Measurements from ENCODE around the gene PRR30. TPM values are rescaled to one million over a fixed set of nuclear protein-coding genes. Genes with fewer than 3 reads are reported as not detected.
"Not testable (repeated sequence)": the region's sequence is repeated elsewhere in the genome, so short reads cannot be mapped to it uniquely, and the experiment has no call there.

The PRR30 gene
- total RNA-seq, 1 donor = not detected

DNA sequence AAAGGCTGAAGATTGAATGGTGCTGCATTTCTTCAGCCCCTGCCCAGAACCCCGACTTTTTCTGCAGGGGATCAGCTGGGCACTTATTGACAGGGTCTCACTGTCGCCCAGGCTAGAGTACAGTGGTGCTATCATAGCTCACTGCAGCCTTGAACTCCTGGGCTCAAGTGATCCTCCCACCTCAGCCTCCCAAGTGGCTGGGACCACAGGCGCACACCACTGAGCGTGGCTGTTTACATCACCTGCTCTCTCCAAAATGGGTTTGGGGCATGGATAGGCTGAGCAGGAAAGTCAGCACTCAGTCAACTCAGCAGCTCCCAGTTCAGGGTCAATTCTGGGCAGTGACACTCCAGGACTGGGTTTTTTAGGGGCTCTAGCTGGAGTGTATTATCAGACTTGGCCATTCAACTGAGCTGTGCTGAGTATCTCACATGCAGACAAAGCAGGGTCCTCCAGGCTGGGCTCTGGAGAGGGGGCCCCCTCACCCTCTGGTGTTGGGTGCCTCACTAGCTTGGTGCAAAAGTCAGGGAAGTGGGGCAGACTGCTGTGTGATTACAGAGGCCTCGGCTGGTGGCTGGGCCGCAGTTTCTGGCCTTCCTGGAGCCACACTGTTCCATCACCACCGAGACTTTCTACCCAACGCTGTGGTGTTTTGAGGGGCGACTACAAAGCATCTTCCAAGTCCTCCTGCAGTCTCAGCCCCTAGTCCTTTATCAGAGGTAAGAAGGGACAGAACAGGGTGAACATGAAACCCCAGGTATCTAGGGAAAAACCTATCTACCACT is 11.1 kb downstream of the PRR30 start:
- H3K4me3 ChIP-seq (ENCODE audit: low read depth, low read length) = no peak overlapping the region
- TF ChIP-seq, protein P1, sequence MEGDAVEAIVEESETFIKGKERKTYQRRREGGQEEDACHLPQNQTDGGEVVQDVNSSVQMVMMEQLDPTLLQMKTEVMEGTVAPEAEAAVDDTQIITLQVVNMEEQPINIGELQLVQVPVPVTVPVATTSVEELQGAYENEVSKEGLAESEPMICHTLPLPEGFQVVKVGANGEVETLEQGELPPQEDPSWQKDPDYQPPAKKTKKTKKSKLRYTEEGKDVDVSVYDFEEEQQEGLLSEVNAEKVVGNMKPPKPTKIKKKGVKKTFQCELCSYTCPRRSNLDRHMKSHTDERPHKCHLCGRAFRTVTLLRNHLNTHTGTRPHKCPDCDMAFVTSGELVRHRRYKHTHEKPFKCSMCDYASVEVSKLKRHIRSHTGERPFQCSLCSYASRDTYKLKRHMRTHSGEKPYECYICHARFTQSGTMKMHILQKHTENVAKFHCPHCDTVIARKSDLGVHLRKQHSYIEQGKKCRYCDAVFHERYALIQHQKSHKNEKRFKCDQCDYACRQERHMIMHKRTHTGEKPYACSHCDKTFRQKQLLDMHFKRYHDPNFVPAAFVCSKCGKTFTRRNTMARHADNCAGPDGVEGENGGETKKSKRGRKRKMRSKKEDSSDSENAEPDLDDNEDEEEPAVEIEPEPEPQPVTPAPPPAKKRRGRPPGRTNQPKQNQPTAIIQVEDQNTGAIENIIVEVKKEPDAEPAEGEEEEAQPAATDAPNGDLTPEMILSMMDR (IDR thresholded peaks at IDR 0.05; ENCODE audit: insufficient read depth, low read depth, low read length) = no peak
- DNase-seq (ENCODE audit: low read depth) = no peak

DNA sequence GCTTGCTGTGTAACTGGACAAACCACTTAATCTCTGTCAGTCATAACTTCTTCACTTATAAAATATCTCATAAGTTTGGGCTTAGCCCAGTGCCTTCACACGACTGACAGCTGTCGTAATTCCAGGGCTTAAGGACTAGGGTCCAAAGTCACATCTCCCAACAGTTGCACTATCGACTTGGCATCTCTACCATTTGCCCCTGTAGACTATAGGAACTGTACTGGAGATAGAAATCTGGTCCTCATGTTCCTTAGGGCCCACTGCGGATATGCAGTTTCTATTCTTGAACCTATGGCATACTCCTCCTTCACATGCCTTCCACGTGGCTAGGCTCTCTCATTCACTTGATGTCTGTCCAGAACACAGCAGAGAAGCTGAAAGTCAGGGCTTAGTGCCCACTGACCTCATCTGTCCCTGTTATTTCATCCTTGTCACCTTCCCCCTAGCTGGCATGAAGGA is 12.9 kb downstream of the PRR30 start:
- TF ChIP-seq, protein P1 (IDR thresholded peaks at IDR 0.05; ENCODE audit: insufficient read depth, low read depth, low read length) = no peak
- H3K4me3 ChIP-seq (ENCODE audit: low read depth, low read length) = no peak overlapping the region
- DNase-seq (ENCODE audit: low read depth) = no peak

DNA sequence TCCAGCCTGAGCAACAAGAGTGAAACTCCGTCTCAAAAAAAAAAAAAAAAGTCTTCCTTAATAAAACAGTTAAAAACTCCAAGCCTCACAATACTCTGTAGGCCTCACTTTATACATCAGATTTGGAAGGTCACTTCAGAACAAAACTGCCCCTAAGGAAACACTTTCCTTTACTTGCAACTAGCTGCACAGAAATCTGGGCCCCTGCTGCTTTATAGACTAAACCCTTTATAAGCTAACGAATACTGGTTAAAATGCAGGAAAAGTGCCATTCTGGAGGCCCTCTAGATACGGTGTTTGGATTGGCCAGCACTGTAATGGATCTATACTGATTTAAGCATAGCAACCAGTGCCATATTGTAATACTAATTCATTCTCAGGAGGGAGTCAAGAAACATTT is 14.1 kb downstream of the PRR30 start:
- DNase-seq (ENCODE audit: low read depth) = no peak
- no peak overlapping the region for H3K4me3 ChIP-seq (ENCODE audit: low read depth, low read length)
- TF ChIP-seq, protein P1 (IDR thresholded peaks at IDR 0.05; ENCODE audit: insufficient read depth, low read depth, low read length) = no peak

DNA sequence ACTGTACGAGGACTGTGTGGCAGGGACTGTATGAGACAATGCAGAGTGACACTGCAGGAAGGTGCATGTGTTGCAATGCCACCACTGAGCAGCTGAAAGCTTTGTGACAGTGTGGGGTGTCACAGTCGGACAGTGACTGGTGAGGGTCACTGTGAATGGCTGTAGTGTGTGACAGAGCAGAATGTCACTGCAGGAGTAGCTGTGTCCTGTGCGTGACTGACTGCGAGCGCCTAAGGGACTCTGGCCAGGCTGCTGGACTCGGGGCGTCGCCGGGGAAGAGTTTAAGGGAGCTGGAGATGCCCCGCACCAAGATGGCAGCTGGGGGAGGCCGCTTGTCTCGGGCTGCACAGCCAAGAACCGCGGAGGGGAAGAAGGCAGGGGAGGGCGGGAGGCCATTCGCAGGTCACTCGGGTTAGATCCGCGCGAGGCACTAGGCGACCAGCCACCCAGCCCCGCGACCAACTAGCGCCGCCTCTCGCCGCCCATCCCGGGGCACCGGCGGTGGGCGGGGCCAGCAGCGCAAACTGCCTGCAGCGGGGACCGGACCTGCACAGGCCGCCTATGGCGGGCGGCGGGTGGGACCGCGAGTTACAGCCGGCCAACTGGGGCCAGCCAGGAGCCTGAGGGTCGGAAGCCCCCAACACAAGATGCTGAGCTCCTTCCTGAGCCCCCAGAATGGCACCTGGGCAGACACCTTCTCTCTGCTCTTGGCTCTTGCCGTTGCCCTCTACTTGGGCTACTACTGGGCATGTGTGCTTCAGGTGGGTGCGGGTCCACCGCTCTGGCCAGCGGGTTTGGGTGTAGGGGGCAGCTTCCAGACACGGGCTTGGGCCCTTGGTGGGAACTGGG is 15.7 kb downstream of the PRR30 start, which contains the start of gene ABHD1:
Gene ABHD1 (plus strand): TSS at position 514 of the 849 bp plus-strand sequence. CDS start 134 bp downstream, at position 648.
- TF ChIP-seq, protein P1 (IDR thresholded peaks at IDR 0.05; ENCODE audit: insufficient read depth, low read depth, low read length) = no peak
- H3K4me3 ChIP-seq (ENCODE audit: low read depth, low read length) = peak within 1 kb of the TSS; percentile 66
- no peak for DNase-seq (ENCODE audit: low read depth)

DNA sequence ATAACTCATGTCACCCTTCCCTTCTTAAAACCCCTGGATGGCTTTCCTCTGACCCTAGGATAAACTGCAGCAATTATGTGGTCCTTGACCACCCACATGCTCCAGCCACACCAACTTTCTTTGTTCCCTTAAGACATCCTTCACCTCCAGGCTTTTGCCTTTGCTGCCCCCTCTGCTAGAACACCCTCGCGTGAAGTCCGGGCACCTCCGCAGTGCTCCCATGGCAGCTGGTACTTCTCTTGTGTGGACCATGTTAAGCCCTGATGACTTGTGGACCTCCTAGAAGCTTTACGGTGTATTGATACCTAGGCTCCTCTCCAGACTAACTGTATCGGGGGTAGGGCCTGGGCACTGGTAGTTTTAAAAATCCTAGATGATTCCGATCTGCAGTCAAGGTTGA is 16.4 kb downstream of the PRR30 start:
- H3K4me3 ChIP-seq (ENCODE audit: low read depth, low read length) = no peak overlapping the region
- no peak for DNase-seq (ENCODE audit: low read depth)
- TF ChIP-seq, protein P1 (IDR thresholded peaks at IDR 0.05; ENCODE audit: insufficient read depth, low read depth, low read length) = no peak

DNA sequence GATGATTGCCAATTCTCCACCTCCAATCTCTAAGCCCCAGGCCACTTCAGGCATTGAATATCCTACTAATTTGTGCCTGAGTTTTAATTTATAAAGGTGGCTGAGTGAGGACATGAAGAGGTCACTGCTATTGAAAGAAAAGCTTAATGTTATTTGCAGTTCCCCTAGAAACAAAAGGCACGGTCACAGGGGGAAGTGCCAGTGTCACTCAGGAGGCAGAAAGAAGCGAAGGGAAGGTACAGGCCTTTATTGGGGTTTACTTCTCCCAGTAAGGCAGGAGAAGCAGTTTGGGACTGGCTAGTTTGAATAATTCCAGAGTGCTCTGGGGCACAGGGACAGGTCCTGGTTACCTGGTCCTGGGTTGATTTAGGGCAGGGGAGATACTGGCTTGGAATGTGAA is 17.3 kb downstream of the PRR30 start:
- no peak for DNase-seq (ENCODE audit: low read depth)
- TF ChIP-seq, protein P1 (IDR thresholded peaks at IDR 0.05; ENCODE audit: insufficient read depth, low read depth, low read length) = no peak
- no peak overlapping the region for H3K4me3 ChIP-seq (ENCODE audit: low read depth, low read length)

DNA sequence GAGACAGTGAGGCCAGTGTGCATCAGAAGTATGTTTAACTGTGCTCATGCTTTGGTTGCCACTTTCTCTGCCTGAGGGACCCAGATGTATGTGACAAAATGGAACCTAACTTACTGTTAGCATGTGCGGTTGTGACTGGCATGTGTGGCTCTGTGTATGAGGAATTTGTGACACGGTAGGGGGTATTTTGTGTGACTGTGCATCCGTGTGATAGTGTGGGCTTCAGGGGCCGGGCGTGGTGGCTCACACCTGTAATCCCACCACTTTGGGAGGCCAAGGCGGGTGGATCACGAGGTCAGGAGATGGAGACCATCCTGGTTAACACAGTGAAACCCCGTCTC is 19.9 kb downstream of the PRR30 start:
- H3K4me3 ChIP-seq (ENCODE audit: low read depth, low read length) = peak overlapping the region; percentile 44
- DNase-seq (ENCODE audit: low read depth) = not testable (repeated sequence)
